Measurements from ENCODE around the gene FSTL4. TPM values are rescaled to one million over a fixed set of nuclear protein-coding genes. Genes with fewer than 3 reads are reported as not detected.

FSTL4 gene
- total RNA-seq, 4 donors from 2014 or later, result 5.1 to 8.3 (median 6.0) TPM

DNA sequence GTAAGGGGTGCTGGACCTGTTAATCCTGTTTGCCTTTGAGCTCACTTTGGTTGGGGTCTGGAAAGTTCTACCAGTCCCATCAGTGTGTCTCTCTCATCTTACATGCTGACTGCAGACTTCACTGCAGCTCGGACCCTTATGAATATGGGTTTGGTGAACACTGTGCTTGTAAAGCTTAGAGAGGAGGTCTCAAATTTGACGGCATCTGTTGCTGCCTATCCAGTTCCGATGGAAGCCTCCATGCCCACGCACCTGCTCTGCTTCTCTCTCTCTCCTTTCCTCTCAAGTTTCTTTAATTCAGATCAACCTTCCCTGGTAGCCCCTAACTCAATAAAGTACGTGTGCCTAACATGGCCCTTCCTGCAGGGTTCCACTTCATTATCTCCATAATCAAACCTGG, 342.6 kb downstream of the FSTL4 start:
- intact Hi-C loops (cut with DNase I; ENCODE audit: low total_unique reads), result no loop called here
- no peak for DNase-seq (ENCODE audit: low spot score in 2 of 2)
- WGBS, 2 donors, result 93 to 94% methylated on average over 5 of the region's 5 CpGs
- no peak for TF ChIP-seq POLR2A (IDR thresholded peaks at IDR 0.05)
- TF ChIP-seq CTCF (IDR thresholded peaks at IDR 0.05), result no peak
- no peak overlapping the region for H3K4me3 ChIP-seq (ENCODE audit: low read depth, poor library complexity, severe bottlenecking)

- 84 to 88% methylated on average over 1 of the region's 1 CpG for WGBS, 2 donors
These were observed 344.7 kb downstream of the FSTL4 start for GRCh38 chr5:133267601-133268000.

DNA sequence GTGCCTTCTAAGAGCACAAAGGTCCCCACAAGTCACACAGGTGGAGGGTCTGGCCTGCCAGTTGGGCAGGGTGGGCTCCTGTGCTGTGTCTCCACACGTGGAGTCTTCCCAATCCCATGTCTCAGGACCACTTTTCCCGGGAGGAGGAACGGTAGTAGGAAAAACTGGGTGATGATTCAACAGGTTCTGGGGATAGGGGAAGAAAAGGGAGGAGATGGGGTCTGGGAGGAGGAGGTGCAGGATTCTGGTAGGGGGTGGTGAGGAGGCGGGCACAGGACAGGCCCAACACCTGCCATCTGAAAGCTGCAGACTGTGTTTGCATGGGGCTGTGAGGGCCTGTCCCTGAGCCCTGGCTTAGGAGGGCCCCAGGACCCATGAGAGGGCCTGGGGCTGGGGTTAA, 345.4 kb downstream of the FSTL4 start:
- no peak for DNase-seq (ENCODE audit: low spot score in 2 of 2)
- no peak overlapping the region for H3K4me3 ChIP-seq (ENCODE audit: low read depth, poor library complexity, severe bottlenecking)
- 97 to 98% methylated on average over 4 of the region's 4 CpGs for WGBS, 2 donors
- intact Hi-C loops (cut with DNase I; ENCODE audit: low total_unique reads), result no loop called here
- no peak for TF ChIP-seq POLR2A (IDR thresholded peaks at IDR 0.05)
- TF ChIP-seq CTCF (IDR thresholded peaks at IDR 0.05), result no peak

More at GRCh38 chr5:133267601-133268000, 344.7 kb downstream of the FSTL4 start:
- no peak for TF ChIP-seq CTCF (IDR thresholded peaks at IDR 0.05)
- TF ChIP-seq POLR2A (IDR thresholded peaks at IDR 0.05), result no peak
- DNase-seq (ENCODE audit: low spot score in 2 of 2), result no peak
- intact Hi-C loops (cut with DNase I; ENCODE audit: low total_unique reads), result no loop called here
- no peak overlapping the region for H3K4me3 ChIP-seq (ENCODE audit: low read depth, poor library complexity, severe bottlenecking)

- H3K4me3 ChIP-seq (ENCODE audit: low read depth, poor library complexity, severe bottlenecking), result no peak overlapping the region
- DNase-seq (ENCODE audit: low spot score in 2 of 2), result no peak
- TF ChIP-seq POLR2A (IDR thresholded peaks at IDR 0.05) (no peak), CTCF (IDR thresholded peaks at IDR 0.05) (no peak)
- intact Hi-C loops (cut with DNase I; ENCODE audit: low total_unique reads), result no loop called here
- WGBS, 2 donors, result 82 to 85% methylated on average over 2 of the region's 2 CpGs
These were observed 345.8 kb downstream of the FSTL4 start for GRCh38 chr5:133266527-133266878.

GRCh38 chr5:133265720-133266526, 346.4 kb downstream of the FSTL4 start:
- 76 to 77% methylated on average over 16 to 18 of the region's 18 CpGs for WGBS, 2 donors
- TF ChIP-seq CTCF (IDR thresholded peaks at IDR 0.05) (no peak), POLR2A (IDR thresholded peaks at IDR 0.05) (no peak)
- no peak overlapping the region for H3K4me3 ChIP-seq (ENCODE audit: low read depth, poor library complexity, severe bottlenecking)
- DNase-seq (ENCODE audit: low spot score in 2 of 2), result no peak
- intact Hi-C loops (cut with DNase I; ENCODE audit: low total_unique reads), result no loop called here

DNA sequence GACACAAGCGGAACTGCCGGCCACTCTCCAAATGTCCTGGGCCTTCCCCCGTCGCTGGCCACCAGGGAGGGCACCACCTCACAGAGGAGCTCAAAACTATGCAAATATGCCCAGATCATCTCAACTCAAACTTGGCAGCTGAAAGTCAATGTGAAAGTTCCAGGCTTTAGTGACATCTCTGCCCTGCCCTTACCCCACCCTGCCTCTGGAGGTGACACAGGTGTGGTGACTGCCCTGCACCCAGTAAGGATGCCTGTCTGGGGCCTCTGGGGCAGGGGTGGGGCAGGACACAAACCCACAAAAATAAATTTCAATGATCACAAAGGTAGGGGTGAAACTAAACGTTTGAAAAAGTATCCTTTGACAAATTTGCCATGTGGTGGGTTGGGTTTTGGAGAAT, 347.1 kb downstream of the FSTL4 start:
- H3K4me3 ChIP-seq (ENCODE audit: low read depth, poor library complexity, severe bottlenecking), result no peak overlapping the region
- WGBS, 2 donors, result 81 to 89% methylated on average over 5 of the region's 5 CpGs
- no peak for TF ChIP-seq POLR2A (IDR thresholded peaks at IDR 0.05)
- no peak for TF ChIP-seq CTCF (IDR thresholded peaks at IDR 0.05)
- DNase-seq (ENCODE audit: low spot score in 2 of 2), result no peak
- intact Hi-C loops (cut with DNase I; ENCODE audit: low total_unique reads), result no loop called here

Data from lower leg skin (tissue), 4 donors.